Activated effector memory CD4-positive, alpha-beta T cell treated with Interleukin-2 at 50 U/mL for 16 hours (primary cell): ENCODE data around the gene MAP3K21.
A peak's percentile ranks its signal among the peaks of the same experiment; 100 is the strongest.

Experiments used
- DNase-seq: peaks from one replicate; pipeline ENCODE4 v3.0.0-alpha.2; 2020

Gene MAP3K21

DNA sequence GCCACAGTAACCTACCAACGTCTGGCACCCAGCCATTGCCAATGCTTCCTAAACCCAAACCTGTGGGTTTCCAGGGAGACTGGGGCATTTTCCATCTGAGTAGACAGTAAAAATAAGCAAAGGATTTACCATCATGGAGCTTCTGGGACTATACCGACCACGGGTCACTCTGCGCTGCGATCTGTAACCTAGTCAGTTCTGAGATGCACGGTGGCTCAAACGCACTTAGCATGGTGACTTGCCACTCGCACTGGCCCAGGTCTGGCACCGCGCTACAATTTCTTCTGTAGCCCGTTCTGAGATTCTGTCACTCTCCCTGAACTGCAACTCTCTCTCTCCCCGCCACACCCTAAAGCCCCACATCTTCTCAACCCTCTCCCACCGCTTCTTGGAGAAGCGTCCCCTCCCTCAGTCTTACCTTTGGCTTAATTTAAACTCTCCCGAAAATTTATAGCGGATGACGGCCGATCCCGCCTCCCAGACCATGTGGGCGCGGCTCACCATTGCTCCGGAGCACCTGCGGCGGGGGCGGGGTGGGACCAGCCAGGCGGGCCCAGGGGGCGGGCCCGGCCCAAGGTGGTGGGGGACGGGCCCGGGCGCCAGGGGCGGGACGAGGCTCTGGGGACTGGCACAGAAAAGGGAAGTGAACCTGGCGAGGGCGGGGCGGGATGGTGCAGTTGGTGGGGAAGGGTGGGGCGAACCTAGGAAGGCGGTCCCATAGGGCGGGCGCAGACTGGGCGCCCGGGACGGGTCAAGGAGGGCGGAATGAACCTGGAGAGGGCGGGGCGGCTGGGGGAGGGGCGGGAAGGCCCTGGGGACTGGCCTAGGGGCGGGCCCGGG is 493 bp upstream of the MAP3K21 start:
- peak; percentile 89 for DNase-seq

DNA sequence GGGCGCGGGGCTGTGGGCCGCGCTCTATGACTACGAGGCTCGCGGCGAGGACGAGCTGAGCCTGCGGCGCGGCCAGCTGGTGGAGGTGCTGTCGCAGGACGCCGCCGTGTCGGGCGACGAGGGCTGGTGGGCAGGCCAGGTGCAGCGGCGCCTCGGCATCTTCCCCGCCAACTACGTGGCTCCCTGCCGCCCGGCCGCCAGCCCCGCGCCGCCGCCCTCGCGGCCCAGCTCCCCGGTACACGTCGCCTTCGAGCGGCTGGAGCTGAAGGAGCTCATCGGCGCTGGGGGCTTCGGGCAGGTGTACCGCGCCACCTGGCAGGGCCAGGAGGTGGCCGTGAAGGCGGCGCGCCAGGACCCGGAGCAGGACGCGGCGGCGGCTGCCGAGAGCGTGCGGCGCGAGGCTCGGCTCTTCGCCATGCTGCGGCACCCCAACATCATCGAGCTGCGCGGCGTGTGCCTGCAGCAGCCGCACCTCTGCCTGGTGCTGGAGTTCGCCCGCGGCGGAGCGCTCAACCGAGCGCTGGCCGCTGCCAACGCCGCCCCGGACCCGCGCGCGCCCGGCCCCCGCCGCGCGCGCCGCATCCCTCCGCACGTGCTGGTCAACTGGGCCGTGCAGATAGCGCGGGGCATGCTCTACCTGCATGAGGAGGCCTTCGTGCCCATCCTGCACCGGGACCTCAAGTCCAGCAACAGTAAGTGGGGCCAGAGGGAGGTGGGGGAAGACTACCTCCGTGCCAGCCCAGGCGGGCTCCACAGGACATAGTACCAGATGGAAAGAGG is 808 bp downstream of the MAP3K21 start:
- peak; percentile 22 for DNase-seq

DNA sequence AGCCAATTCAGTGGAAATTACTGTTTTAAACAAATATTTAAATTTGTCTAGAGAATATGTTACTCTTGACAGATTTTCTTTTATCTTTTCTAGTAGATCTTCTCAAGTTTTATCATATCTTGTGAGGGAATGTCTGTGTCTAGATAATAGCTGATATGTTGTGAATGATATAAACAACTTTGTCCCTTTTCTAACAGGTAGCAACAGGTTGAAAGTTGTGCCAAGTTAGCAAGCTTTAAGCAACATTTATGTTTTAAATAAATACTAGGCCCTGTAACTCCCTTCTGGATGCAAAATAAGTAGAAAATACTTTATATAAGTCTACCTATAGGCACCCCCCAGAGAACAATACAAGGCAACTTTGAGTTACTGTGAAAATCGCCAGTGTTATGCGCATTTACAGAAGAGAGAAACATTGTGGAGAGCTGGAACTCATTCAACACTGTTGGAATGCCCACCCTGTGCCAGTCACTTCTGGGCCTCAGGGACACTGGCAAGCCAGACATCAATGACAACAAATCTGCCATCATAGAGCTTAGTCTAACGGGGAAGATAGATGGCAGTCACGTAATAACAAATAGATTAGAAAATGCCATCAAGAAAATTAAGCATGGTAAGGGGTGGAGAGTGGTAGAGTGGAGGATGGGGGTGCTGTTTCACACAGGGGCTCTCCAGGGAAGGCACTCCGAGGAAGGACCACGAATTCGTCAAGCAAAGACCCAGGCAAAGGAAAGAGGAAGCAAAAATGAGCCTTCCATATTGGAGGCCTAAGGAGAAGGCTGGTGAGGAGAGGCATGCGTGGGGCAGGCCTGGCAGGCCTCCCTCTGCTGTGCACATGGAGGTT is 4.4 kb downstream of the MAP3K21 start:
- no peak for DNase-seq

DNA sequence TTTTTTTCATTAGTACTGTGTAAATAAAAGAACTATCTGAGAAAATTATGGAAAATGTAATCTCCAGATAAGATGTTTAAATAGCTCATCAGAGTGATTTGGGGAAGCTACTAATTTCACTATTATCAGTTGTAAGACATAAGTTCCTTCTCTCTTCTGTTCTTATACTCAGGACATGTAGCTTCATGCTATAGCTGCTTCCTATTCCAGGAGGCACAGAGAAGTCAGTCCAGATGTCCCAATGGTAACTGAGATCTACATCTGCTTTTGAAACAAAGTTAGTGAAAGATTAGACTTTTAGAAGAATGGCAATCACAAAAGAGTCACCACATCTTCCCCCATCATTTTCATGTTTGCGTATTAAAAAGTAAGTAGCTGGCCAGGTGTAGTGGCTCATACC is 5.6 kb downstream of the MAP3K21 start:
- DNase-seq = no peak

DNA sequence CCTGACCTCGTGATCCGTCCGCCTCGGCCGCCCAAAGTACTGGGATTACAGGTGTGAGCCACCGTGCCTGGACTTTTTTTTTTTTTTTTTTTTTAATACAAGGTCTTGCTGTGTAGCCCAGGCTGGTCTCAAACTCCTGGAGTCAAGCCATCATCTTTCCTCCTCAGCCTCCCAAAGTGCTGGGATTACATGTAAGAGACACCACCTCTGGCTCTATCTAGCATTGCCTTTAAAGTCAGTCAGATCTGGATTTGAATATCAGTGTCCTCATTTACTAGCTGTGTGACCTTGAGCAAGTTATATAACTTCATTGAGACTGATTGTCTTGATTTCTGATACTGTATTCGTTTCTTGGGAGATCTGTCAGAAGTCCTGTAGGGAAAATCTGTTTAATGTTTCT is 6.6 kb downstream of the MAP3K21 start:
- DNase-seq = no peak

DNA sequence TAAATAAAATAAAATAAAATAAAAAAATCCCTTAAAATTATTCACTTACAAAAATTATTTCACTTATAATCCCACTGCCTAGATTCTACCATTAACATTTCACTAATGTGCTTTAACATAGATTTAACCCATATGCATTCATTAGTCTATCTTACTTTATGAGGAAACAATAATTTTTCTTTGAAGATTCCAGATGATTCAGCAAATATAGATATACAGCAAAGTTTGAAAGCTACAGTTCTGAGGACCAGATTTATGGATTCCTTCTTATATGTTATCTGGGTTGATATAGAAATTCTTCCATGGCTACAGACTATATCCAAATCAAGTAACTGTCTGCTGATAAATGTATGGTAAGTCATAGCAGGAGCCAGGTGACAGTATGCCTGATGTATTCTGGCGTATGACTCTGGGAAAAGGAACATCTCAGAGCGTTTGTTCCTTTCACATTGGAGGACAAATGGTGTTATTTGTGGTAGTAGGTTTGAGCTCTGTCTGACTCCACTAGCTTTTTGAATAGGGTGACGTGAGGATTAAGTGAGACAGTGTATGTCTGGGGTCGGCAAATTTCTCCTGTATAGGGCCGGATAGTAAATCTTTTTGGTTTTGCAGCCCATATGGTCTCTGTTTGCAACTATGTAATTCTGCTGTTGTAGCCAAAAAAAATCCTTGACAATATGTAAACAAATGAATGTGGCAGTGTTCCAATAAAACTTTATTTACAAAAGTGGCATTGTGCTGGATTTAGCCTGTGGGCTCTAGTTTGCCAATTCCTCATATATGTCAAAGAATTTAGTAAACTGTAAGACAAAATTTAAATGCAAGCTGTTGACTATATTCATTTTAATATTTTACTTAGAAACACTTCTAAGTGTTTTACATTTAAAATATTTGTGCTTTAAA is 9.3 kb downstream of the MAP3K21 start:
- DNase-seq = no peak

DNA sequence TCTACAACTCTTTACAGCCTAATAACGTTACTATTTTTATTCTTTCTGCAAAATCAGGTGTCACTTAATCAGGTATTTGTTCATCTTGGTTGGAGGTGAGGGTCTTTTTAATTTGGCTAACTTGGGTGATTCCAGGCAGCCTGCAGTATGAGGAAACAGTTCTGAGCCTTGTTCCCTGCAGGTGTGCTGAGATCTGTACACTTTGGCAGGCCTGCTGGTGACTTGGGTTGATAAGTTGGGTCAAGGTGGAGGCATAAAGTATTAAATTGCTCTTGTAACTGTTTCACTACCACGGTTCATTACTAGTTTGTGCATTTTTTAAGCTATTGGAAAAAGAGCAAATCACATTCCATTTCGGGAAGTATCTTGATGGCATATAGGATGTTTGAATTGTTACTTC is 10.0 kb downstream of the MAP3K21 start:
- no peak for DNase-seq

DNA sequence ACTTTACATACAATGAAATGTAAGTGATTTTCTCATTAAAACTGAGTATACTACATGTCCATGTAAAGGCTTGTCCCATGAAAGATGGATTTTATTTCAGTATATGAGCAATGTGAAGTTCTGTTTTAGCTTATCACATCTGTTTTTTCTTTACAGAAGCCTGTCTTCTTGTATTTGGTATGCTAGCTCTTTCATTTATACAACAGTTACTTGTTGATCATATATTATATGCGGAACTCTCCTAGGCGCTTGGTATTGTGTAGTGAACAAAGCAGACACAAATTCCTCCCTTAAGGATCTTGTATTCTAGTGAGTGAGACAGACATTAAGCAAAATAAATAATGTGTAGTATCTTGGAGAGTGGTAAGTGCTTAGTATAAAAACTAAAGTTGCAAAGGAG is 10.6 kb downstream of the MAP3K21 start:
- no peak for DNase-seq

DNA sequence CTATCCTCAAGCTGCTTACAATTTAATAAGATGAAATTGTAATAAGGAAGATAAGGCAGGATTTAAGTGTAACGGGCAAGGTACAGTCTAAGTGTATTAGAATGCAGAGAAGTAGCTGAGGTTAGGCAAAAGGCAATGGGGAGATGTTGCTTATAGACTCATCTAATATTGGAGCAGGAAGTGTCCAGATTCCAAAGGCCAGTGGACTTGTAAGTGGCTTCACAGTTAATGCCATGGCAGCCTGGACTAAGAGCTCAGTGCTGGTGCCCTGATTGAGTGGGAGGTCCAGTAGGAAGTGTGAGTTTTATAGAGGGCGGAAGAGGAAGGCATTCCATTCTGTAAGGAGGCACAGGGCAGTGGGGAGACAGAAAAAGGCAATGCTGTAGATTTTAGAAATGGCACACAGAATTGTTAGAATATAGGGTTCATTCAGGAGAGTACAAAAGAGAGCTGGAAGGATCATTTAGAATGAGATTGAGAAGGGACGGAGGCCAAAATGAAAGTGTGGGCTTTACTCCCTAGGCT is 12.6 kb downstream of the MAP3K21 start:
- DNase-seq = no peak

DNA sequence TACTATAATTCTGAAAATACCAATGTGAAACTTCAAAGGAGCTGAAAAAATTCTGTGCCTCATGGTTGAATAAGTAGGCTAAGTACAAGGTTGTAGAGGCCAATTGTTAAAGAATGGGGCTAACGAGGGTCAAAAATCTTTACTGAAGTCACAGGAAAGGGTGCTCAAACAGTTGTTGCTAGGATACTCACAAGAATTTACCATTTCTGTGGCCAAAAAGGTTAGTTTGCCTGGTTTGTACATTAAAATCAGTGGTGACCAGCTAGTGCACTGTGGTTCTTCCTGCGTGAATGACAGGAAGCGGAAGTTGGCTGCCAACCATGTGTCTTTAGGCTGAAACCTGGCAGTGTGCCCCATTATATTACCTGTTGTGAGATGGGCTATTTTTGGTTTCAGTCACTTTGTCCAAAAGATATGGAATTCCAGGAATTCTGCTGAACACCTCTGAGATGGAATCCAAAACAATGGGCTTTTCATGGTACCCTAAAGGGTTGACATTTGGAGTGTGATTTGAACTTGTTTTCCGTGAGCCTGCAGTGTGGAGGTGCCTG is 13.5 kb downstream of the MAP3K21 start:
- DNase-seq = no peak

DNA sequence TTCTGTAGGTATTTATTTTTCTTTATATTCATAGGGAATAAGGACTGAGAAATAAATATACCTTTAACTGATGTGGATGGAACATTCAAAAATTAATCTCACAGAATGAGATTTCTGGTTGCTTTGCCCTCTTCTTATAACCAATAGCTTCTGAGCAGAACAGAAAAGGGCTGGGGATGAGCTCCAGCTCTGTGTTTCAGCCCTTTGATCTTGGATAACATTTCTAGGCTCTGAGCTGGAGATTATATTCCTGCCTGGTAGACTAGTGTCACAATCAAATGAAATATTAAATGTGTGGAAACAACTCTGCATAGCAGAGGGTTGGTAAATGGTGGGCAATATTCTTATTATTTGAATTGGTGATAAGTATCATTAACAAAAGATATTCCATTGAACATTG is 14.6 kb downstream of the MAP3K21 start:
- DNase-seq = no peak

DNA sequence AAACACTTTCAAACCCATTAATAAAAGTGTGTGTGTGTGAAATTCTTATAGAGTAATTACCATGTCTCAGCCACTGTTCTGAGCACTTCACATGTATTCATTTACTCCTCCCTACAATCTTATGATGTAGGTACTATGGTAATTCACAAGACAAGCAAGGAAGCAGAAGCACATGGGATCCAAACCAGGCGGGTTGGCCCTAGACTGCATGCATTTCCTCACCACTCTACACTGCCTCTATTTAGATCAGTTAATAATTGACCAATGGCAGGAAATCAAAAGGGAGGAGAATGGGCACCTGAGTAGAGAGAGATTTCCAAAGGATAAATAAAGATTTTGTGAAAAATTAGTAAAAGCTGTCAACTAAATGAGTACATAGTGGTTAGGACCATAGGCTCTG is 15.7 kb downstream of the MAP3K21 start:
- DNase-seq = no peak

DNA sequence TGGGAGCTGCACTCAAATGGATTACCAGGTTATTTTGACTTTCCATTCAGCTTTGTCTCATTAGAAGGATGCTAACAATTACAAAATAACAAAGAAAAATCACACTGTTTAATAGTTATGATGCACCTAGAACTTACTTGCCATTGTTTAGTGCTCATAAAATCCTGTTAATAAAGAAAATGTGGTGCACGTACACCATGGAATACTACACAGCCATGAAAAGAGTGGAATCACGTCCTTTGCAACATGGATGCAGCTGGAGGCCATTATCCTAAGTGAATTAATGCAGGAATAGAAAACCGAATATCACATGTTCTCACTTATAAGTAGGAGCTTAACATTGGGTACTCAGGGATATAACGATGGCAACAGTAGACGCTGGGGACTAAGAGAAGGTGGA is 19.8 kb downstream of the MAP3K21 start:
- no peak for DNase-seq

DNA sequence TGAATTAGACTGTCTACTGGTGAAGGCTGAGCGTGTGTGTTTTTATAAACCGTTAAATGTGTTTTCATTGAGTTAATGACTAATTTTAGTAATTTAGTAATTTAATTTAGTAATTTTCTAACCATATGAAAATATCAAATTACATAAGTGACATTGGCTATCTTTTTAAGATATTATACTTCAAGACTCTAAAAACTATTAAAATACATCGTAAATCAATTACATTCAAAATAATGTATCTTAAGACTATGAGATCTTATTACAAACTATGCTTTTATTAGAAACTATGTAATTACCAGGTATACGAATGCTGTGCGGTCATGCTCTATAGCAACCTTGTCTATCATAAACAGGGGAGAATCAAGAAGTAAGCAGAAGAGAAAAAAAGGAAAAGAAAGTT is 21.6 kb downstream of the MAP3K21 start:
- DNase-seq = no peak

DNA sequence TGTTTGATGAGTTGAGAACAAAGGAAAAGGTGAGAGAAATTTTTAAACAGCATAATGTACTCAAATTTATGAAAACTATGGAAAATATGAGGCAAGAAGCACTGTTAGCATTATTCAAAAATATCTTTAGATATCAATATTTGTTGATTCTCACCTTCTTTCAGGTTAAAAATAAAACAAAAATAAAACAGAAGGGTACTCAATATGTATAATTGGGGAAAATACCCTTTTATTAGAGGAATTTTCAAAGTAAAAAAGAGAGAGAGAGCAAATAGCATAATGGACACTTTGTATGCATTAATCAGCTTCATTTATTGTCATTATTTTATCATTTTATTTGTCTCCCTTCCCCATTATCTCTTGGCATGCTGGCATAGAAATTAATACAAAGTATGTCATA is 27.5 kb downstream of the MAP3K21 start:
- DNase-seq = no peak

DNA sequence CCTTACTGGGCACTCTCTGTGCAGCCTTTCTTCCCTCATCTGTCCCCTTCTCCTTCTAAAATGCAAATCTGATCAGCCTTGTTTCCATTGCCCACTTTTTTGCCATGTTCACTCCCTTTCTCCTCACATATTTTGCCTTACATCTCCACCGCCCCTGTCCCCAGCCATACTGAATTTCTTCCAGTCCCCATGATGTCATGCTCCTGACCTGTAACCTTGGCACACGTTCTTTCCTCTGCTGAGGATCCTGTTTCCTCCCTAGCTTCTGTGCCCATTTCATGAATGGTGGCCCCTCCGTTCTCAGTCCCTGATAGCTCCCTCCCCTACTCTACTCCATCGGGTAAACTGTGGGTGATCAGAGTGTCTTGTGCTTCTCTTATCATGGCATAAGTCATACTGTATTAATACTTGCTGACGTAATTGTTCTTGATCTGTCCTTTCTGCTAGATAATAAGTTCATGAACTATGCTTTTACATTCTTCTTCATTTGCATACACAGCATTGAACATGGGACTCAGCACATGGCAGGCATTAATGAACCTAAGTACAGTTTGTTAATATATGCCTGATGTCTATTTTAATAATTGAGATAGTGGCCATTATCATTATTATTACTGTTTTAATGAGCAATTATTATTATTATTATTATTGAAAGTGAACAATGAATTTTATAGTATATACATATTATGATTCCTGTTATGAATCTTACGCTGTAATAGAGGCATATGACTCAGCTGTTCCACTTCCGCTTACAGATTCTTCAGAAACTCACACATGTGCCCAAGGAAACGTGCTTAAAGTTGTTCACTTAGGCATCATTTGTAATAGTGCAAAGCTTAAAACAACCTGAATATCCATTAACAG is 28.5 kb downstream of the MAP3K21 start:
- no peak for DNase-seq

DNA sequence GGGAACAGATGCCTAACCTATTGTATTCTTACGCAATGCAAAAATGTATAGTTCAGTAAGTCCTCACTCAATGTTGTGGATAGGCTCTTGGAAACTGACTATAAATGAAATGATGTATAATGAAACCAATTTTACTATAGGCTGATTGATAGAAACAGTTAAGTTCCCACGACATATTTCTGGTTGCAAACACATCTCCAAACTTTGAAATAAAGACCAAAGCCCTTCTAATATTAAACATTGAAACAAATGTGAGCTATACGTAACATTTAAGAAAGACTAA is 29.1 kb downstream of the MAP3K21 start:
- DNase-seq = no peak

DNA sequence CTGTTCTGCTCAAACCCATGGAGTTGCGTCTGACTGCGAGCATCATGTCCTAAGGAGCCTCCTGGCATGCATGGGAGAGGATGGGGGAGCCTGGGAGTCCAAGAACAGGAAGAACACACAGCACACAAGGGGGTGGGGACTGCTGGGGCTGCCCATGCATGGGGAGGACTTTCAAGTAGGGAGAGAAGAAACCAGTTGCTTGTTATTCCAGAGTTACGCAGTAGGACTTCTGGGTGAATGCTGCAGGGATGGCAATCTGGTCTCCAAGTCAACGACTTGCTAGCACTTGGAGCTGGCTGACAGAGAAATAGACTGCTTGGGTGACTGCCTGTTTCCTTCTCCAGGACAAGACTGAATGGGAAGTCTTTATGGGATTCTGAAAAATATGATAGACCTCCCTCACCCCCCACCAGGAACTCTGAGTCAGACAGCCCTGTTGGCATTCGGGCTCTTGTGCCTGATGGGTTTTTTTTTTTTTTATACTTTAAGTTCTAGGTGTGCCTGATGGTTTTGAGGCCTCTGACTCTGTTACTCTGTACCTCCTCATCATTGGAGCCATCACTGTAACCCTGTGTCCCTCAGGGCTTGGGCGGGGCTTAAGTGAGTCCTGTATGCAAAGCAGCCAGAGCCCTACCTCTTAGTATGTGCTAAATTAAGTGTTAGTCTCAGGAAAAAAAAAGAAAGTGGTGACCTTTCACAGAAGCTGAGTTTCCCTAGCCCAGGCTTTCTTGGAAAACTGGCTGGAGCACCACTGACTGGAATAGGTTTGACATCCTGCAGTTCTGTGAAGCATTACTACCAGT is 30.3 kb downstream of the MAP3K21 start:
- no peak for DNase-seq

DNA sequence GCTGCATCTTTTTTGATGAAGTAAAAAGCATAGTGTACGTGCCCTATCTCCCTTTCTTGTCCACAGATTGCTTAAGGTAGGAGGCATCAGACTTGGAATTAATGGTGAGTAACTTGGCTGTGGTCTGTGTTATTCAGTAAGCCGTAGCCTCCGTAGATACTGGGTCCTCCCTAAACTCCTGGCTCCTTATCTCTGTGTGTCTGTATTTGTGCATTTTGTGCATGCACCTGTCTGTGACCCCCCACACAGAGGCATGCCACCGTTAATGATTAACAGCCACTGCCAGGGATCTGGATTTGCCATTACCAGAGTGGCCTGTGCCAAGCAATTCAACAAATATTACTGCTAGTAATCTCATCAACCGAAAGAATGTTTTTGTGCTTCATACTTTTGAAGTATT is 31.9 kb downstream of the MAP3K21 start:
- no peak for DNase-seq

DNA sequence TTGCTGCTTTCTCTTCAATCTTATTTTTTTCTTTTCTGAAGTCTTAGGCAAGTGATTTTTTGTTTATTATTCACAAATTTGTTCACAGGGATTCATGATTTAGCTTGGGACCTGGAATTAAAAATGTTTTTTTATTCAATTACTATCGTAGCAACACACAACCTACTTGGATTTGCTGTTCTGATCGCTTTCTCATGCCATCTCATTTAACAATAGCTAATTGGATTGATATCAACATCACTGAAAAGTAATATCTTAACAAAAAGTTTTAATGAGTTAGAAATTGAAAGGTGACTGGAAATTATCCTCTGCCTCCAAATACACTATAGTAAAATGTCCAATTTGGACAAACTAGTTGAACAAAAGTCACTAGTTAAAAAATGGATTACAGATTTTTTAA is 32.4 kb downstream of the MAP3K21 start:
- DNase-seq = no peak
